Stimulated activated CD8-positive, alpha-beta memory T cell treated with anti-CD3 and anti-CD28 coated beads, Interleukin-4, amount 100 ng/mL, for 4 hours (primary cell): ENCODE data around the gene PNPLA1.

Experiments
- DNase-seq, 2 donors: peaks; one replicate each; pipeline ENCODE4 v3.0.0-alpha.2; 2020; ENCODE audit warnings: low read depth in 2 of 2, low spot score in 1 of 2

The PNPLA1 gene

DNA sequence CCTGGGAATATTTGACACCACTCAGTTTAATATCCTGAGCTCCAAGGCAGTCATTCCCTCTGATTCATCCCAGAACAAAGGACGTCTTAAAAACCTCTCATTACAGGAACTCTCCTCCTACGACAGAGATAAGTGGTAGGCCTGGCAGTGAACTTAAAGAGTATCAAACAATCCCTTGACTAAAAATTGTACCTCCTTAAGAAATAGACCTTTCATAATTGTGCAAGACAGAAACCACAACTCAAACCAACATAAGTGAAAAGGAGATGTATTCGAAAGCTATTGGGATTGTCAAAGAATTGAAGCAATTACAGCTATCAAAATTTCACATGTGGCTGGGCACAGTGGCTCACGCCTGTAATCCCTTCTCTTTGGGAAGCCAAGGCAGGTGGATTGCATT, 86.0 kb downstream of the PNPLA1 start:
- no peak for DNase-seq

GRCh38 chr6:36357872-36358225, 88.0 kb downstream of the PNPLA1 start:
- DNase-seq, result no peak
